ENCODE results near the gene GGACT. TPM values are rescaled to one million over a fixed set of nuclear protein-coding genes. Genes with fewer than 3 reads are reported as not detected.

Gene GGACT
- total RNA-seq, 4 donors from 2014 or later, result 1.9 to 8.7 (median 5.6) TPM

DNA sequence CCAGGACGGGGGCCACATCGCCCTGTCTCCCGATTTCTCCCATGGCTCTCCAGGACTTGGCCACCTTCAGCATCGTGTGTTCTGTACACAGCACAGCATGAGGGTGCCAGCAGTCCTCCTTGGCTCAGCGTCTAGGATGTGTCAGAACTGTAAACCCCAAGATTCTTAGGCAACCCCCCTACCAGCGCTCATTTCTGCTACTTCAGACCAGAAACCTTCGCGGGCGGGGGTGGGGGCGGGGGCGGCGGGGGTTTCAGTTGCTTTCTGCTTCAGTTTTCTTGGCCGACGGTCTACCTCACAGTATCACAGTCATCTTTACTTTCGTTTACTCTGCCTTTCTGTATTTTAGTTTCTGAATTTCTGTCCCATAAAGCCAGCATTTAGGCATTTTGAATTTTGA lies 82.4 kb downstream of the GGACT start:
- Histone ChIP-seq H3K9me3 (no peaks in the 10 kb centered on the region), H3K27me3 (no peaks in the 10 kb centered on the region), H3K4me1 (no peaks in the 10 kb centered on the region), H3K4me3 (replicated peaks in 1 of 3) (no peak overlapping the region), H3K36me3 (no peaks in the 10 kb centered on the region), H3K27ac (no peak overlapping the region)
- DNase-seq, result no peak
- no peak for TF ChIP-seq POLR2A (IDR thresholded peaks at IDR 0.05)
- TF ChIP-seq, protein P1, sequence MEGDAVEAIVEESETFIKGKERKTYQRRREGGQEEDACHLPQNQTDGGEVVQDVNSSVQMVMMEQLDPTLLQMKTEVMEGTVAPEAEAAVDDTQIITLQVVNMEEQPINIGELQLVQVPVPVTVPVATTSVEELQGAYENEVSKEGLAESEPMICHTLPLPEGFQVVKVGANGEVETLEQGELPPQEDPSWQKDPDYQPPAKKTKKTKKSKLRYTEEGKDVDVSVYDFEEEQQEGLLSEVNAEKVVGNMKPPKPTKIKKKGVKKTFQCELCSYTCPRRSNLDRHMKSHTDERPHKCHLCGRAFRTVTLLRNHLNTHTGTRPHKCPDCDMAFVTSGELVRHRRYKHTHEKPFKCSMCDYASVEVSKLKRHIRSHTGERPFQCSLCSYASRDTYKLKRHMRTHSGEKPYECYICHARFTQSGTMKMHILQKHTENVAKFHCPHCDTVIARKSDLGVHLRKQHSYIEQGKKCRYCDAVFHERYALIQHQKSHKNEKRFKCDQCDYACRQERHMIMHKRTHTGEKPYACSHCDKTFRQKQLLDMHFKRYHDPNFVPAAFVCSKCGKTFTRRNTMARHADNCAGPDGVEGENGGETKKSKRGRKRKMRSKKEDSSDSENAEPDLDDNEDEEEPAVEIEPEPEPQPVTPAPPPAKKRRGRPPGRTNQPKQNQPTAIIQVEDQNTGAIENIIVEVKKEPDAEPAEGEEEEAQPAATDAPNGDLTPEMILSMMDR (IDR thresholded peaks at IDR 0.05), result no peak
- 83 to 89% methylated on average over 15 of the region's 15 CpGs for WGBS, 2 donors
- intact Hi-C loops (cut with DNase I), result no loop called here

DNA sequence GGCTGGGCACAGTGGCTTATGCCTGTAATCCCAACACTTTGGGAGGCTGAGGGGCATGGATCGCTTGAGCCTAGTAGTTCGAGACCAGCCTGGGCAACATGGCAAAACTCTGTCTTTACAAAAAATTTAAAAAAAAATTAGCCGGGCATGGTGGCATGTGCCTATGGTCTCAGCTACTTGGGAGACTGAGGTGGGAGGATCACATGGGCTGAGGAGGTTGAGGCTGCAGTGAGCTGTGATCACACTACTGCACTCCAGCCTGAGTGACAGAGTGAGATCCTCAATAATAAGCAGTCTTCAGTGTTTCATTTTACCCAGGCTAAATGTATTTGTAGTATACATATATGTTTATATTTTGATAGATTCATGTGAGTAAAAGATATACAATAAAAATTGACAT lies 85.0 kb downstream of the GGACT start:
- intact Hi-C loops (cut with DNase I), result no loop called here
- no peaks in the 10 kb centered on the region for H3K9me3 ChIP-seq
- no peaks in the 10 kb centered on the region for H3K27me3 ChIP-seq
- TF ChIP-seq, protein P1 (IDR thresholded peaks at IDR 0.05), result no peak
- TF ChIP-seq POLR2A (IDR thresholded peaks at IDR 0.05), result no peak
- H3K36me3 ChIP-seq, result no peaks in the 10 kb centered on the region
- 96 to 97% methylated on average over 3 of the region's 3 CpGs for WGBS, 2 donors
- H3K4me1 ChIP-seq, result no peaks in the 10 kb centered on the region
- H3K4me3 ChIP-seq (replicated peaks in 1 of 3), result no peak overlapping the region
- DNase-seq, result no peak
- H3K27ac ChIP-seq, result no peak overlapping the region

DNA sequence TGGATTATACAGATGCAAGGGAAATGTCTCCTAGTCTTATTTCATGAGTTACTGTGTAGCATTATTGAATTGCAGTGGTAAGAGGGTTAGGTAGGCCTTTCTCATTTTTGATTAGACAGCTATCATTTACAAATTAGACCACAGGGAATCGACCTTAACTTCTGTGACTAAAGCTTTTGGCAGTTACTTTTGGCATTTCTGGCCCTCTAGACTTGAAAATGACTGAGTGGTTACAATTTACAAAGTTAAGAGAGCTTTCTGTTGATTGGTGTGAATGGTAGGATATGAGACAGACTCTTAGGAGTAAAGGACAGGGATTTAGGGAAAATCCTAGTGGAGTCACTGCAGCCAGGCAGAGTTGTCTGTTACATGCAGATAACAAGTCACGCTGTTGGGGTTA lies 86.1 kb downstream of the GGACT start:
- intact Hi-C loops (cut with DNase I), result no loop called here
- DNase-seq, result no peak
- Histone ChIP-seq H3K4me3 (replicated peaks in 1 of 3) (no peak overlapping the region), H3K4me1 (no peaks in the 10 kb centered on the region), H3K9me3 (no peaks in the 10 kb centered on the region), H3K27ac (no peak overlapping the region), H3K27me3 (no peaks in the 10 kb centered on the region), H3K36me3 (no peaks in the 10 kb centered on the region)
- TF ChIP-seq POLR2A (IDR thresholded peaks at IDR 0.05), result no peak
- TF ChIP-seq, protein P1 (IDR thresholded peaks at IDR 0.05), result no peak
- 62 to 69% methylated on average over 2 of the region's 2 CpGs for WGBS, 2 donors

GRCh38 chr13:100497389-100497788 lies 91.2 kb downstream of the GGACT start:
- no peaks in the 10 kb centered on the region for H3K4me1 ChIP-seq
- 94 to 96% methylated on average over 1 of the region's 1 CpG for WGBS, 2 donors
- DNase-seq, result no peak

DNA sequence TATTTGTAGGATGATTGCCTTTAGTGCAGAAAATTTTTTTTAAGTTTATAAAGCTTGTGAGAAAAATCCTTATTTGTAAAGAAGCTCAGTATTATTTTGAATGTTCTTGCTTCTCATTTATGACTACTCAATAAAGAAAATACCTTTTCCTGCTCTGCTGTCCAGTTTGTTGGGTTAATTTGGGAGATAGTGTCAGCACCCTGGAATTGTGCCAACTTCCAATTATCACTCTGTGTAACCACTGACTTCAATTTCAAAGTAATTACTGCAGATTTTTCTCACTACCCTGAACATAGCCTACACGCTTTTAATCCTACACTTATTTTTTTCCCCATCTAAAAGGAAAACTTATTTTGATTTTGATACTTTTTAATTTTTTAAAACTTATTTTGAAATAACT lies 93.1 kb downstream of the GGACT start:
- no peak for DNase-seq
- no peaks in the 10 kb centered on the region for H3K9me3 ChIP-seq
- H3K36me3 ChIP-seq, result no peaks in the 10 kb centered on the region
- 96 to 98% methylated on average over 1 of the region's 1 CpG for WGBS, 2 donors
- TF ChIP-seq, protein P1 (IDR thresholded peaks at IDR 0.05), result no peak
- TF ChIP-seq POLR2A (IDR thresholded peaks at IDR 0.05), result no peak
- intact Hi-C loops (cut with DNase I), result no loop called here
- H3K4me3 ChIP-seq (replicated peaks in 1 of 3), result no peak overlapping the region
- H3K27me3 ChIP-seq, result no peaks in the 10 kb centered on the region
- H3K27ac ChIP-seq, result no peak overlapping the region
- H3K4me1 ChIP-seq, result peaks cover 4 to 12% of the 10 kb centered on the region in 2 donors

More at GRCh38 chr13:100497389-100497788, 91.2 kb downstream of the GGACT start:
- intact Hi-C loops (cut with DNase I), result no loop called here
- Histone ChIP-seq H3K9me3 (no peaks in the 10 kb centered on the region), H3K4me3 (replicated peaks in 1 of 3) (no peak overlapping the region), H3K27ac (no peak overlapping the region), H3K27me3 (no peaks in the 10 kb centered on the region), H3K36me3 (no peaks in the 10 kb centered on the region)
- TF ChIP-seq, protein P1 (IDR thresholded peaks at IDR 0.05), result no peak
- TF ChIP-seq POLR2A (IDR thresholded peaks at IDR 0.05), result no peak

Data from thyroid gland (tissue), 4 donors.